Activated T-cell treated with anti-CD3 and anti-CD28 coated beads for 48 hours (primary cell): ENCODE data around the gene MRPS7.

ENCODE experiments used
- DNase-seq: peaks from one replicate; pipeline ENCODE4 v3.0.0-alpha.2; 2020; ENCODE audit warnings: low read depth

Gene MRPS7

DNA sequence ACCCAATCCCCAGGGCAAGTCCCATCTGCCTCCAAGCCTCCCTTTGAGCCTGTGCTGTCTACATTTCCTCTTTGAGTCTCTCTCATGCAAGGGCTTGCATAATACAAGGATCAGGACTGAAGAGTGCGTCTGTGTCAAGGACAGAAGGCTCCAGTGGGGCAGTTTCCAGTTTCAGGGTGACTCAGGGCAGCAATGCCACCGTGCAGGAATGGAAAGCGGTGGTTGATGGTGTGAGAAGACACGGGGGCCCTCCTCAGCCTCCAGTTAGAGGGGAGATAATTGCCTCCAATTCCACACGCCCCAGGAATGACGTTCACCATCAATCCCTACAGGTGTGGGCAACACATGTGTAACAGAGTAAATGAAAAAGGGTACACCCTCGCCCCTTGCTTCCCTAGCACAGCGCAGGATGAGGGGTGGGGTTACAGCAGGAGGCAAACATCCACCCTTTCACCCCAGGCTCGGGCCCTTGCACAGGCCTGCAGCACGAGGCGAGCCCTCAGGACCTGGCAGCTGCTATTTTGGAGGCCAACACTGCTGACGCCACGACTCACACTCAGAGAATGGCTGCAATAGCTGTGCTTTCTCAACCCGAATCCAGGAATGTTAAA is 52.4 kb downstream of the MRPS7 start:
- DNase-seq: no peak

DNA sequence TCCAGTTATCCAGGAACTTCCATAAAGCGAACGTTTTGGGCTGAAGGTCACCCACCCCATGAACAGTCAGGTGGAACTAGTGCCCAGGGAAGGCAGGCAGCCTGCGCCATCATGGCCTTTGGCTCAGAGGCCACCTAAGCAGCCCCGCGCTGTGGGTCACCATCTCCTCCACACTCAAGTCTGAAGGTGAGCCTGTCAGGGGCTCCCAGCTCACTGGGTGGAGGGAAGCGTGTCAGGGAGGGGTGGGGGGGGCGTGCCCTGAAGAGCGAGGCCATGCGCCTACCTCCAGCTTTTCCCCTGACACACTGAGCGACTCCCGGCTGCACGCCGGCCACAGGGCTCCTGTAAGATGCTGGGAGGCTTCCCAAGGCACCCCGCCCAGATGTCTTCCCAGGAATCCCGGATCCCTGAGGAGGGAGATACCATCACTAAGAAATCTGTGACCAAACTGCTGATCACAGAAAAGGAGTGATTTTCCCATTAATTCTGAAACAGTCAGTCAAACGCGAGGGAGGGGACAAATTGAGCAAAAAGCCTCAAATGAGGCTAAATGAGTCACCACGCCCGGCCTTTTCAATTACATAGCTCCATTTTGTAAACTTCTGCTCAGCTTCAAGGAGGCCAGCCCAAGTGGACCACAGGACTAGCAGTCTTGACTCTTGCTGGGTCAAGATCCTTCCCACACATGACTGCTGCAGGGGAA is 54.0 kb downstream of the MRPS7 start:
- no peak for DNase-seq
